Neuron (in vitro differentiated cells): ENCODE results near the gene KCNG2.
"Not testable (repeated sequence)": the region's sequence is repeated elsewhere in the genome, so short reads cannot be mapped to it uniquely, and the experiment has no call there.

ENCODE experiments used
- H2AFZ ChIP-seq: one replicate; pipeline ENCODE4 v1.6.1; 2013; ENCODE audit warnings: low read depth, mild to moderate bottlenecking, inconsistent platforms, low read length, moderate library complexity
- H3K27me3 ChIP-seq: one replicate; pipeline ENCODE4 v1.6.1; 2013; ENCODE audit warnings: low read length; ENCODE audit not compliant: insufficient read depth
- H3K36me3 ChIP-seq: one replicate; pipeline ENCODE4 v1.6.1; 2013; ENCODE audit warnings: low read length; ENCODE audit not compliant: insufficient read depth
- H3K4me1 ChIP-seq: one replicate; pipeline ENCODE4 v1.6.1; 2013; ENCODE audit warnings: low read length; ENCODE audit not compliant: insufficient read depth
- H3K4me3 ChIP-seq: 2 replicates; pipeline ENCODE4 v1.5.1; 2013; ENCODE audit warnings: mild to moderate bottlenecking, low read length, moderate library complexity
- H3K9me3 ChIP-seq: one replicate; pipeline ENCODE4 v1.6.1; 2013; ENCODE audit warnings: low read length

KCNG2 gene

GRCh38 chr18:79875931-79876461, 78.3 kb downstream of the KCNG2 start:
- H2AFZ ChIP-seq, result no peak overlapping the region
- H3K9me3 ChIP-seq, result no peaks in the 10 kb centered on the region
- no peaks in the 10 kb centered on the region for H3K36me3 ChIP-seq

GRCh38 chr18:79876497-79876896, 78.8 kb downstream of the KCNG2 start:
- Histone ChIP-seq H3K4me1 (peaks cover 2% of the 10 kb centered on the region), H3K4me3 (no peak overlapping the region), H2AFZ (no peak overlapping the region), H3K27me3 (no peaks in the 10 kb centered on the region), H3K9me3 (no peaks in the 10 kb centered on the region), H3K36me3 (no peaks in the 10 kb centered on the region)

More at GRCh38 chr18:79875931-79876461, 78.3 kb downstream of the KCNG2 start:
- Histone ChIP-seq H3K4me1 (peaks cover 2% of the 10 kb centered on the region), H3K4me3 (no peak overlapping the region), H3K27me3 (no peaks in the 10 kb centered on the region)

- Histone ChIP-seq H3K4me1 (peaks cover 2% of the 10 kb centered on the region), H3K9me3 (no peaks in the 10 kb centered on the region), H3K36me3 (no peaks in the 10 kb centered on the region), H2AFZ (no peak overlapping the region), H3K4me3 (no peak overlapping the region), H3K27me3 (no peaks in the 10 kb centered on the region)
Measured at GRCh38 chr18:79877163-79878091, 79.7 kb downstream of the KCNG2 start.

GRCh38 chr18:79878246-79878645, 80.5 kb downstream of the KCNG2 start:
- not testable (repeated sequence) for H3K4me1 ChIP-seq, H3K4me3 ChIP-seq, H2AFZ ChIP-seq, H3K27me3 ChIP-seq, H3K36me3 ChIP-seq, H3K9me3 ChIP-seq

- Histone ChIP-seq H3K9me3 (no peaks in the 10 kb centered on the region), H3K36me3 (no peaks in the 10 kb centered on the region), H3K27me3 (no peaks in the 10 kb centered on the region), H3K4me1 (no peaks in the 10 kb centered on the region), H2AFZ (no peak overlapping the region), H3K4me3 (no peak overlapping the region)
Measured at GRCh38 chr18:79878741-79879378, 81.1 kb downstream of the KCNG2 start.

GRCh38 chr18:79879566-79879965, 81.8 kb downstream of the KCNG2 start:
- H3K4me3 ChIP-seq, result no peak overlapping the region
- H3K36me3 ChIP-seq, result no peaks in the 10 kb centered on the region
- H2AFZ ChIP-seq, result no peak overlapping the region
- no peaks in the 10 kb centered on the region for H3K4me1 ChIP-seq
- H3K27me3 ChIP-seq, result no peaks in the 10 kb centered on the region
- H3K9me3 ChIP-seq, result no peaks in the 10 kb centered on the region

- H3K4me1 ChIP-seq, result no peaks in the 10 kb centered on the region
- H3K27me3 ChIP-seq, result no peaks in the 10 kb centered on the region
- no peaks in the 10 kb centered on the region for H3K36me3 ChIP-seq
- no peak overlapping the region for H2AFZ ChIP-seq
- no peak overlapping the region for H3K4me3 ChIP-seq
- H3K9me3 ChIP-seq, result peaks cover 2% of the 10 kb centered on the region
Measured at GRCh38 chr18:79881695-79882094, 84.0 kb downstream of the KCNG2 start.

- no peaks in the 10 kb centered on the region for H3K36me3 ChIP-seq
- no peak overlapping the region for H3K4me3 ChIP-seq
- H3K9me3 ChIP-seq, result peaks cover 3% of the 10 kb centered on the region
- H2AFZ ChIP-seq, result no peak overlapping the region
- no peaks in the 10 kb centered on the region for H3K27me3 ChIP-seq
- no peaks in the 10 kb centered on the region for H3K4me1 ChIP-seq
Measured at GRCh38 chr18:79882522-79883241, 84.9 kb downstream of the KCNG2 start.

GRCh38 chr18:79883461-79884293, 85.9 kb downstream of the KCNG2 start:
- Histone ChIP-seq H2AFZ (no peak overlapping the region), H3K4me1 (no peaks in the 10 kb centered on the region), H3K4me3 (no peak overlapping the region), H3K27me3 (no peaks in the 10 kb centered on the region), H3K9me3 (peaks cover 4% of the 10 kb centered on the region), H3K36me3 (no peaks in the 10 kb centered on the region)

- Histone ChIP-seq H3K27me3 (no peaks in the 10 kb centered on the region), H3K4me1 (no peaks in the 10 kb centered on the region), H2AFZ (no peak overlapping the region), H3K36me3 (no peaks in the 10 kb centered on the region), H3K4me3 (no peak overlapping the region), H3K9me3 (peaks cover 4% of the 10 kb centered on the region)
Measured at GRCh38 chr18:79884294-79884962, 86.7 kb downstream of the KCNG2 start.

- H3K9me3 ChIP-seq, result peaks cover 7% of the 10 kb centered on the region
- H2AFZ ChIP-seq, result no peak overlapping the region
- H3K27me3 ChIP-seq, result no peaks in the 10 kb centered on the region
- no peaks in the 10 kb centered on the region for H3K4me1 ChIP-seq
- no peak overlapping the region for H3K4me3 ChIP-seq
- H3K36me3 ChIP-seq, result no peaks in the 10 kb centered on the region
Measured at GRCh38 chr18:79884963-79885728, 87.4 kb downstream of the KCNG2 start.
